ENCODE measurements around the gene EFCAB7. TPM values are rescaled to one million over a fixed set of nuclear protein-coding genes. Genes with fewer than 3 reads are reported as not detected.

The EFCAB7 gene
- polyA plus RNA-seq, 1 donor (not counting 4 experiments of a cell fraction or from before 2014, with no cell fraction given) = 4.9 TPM

DNA sequence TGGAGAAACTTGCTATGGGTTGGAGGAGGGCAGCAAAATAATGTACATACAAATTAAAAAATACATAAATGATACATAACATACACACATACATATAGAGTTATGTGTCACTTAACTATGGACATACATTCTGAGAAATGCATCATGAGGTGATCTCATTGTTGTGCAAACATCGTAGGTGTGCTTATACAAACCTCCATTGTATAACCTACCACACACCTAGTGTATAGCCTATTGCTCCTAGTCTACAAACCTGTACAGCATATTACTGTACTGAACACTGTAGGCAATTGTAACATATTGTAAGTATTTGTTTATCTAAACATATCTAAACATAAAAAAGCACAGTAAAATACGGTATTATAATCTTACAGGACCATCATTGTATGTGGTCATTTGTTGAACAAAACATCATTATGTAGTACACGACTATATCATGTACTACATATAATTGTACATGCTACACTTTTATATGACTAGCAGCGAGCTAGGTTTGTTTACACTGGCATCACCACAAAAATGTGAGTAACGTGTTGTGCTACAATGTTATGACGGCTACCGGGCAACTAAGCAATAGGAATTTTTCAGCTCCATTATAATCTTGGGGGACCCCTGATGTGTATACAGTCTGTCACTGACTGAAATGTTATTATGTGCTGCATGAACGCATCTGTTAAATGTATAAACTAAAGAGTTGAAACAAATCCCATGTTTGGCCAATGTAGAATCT, 35.8 kb upstream of the EFCAB7 start:
- Histone ChIP-seq H3K27ac (ENCODE audit: control insufficient read depth, insufficient read depth, low read length) (no peak overlapping the region), H3K9ac (ENCODE audit: control insufficient read depth, extremely low read depth, insufficient read depth, low read length) (no peak overlapping the region), H3K4me1 (ENCODE audit: control insufficient read depth, extremely low read depth, insufficient read depth, low read length) (no peaks in the 10 kb centered on the region), H2AFZ (ENCODE audit: control insufficient read depth, low read length) (no peak overlapping the region), H3K79me2 (ENCODE audit: control insufficient read depth, insufficient read depth, low read length) (no peaks in the 10 kb centered on the region), H3K4me3 (ENCODE audit: control insufficient read depth in 2 of 3, extremely low read depth in 1 of 3, insufficient read depth in 2 of 3, low read depth in 1 of 3, low read length in 3 of 3) (no peak overlapping the region), H3K9me3 (ENCODE audit: control insufficient read depth, low read depth, low read length) (no peaks in the 10 kb centered on the region), H3K9me1 (ENCODE audit: control insufficient read depth, extremely low read depth, insufficient read depth, low read length) (no peaks in the 10 kb centered on the region), H3K36me3 (ENCODE audit: control insufficient read depth in 2 of 2, extremely low read depth in 1 of 2, insufficient read depth in 2 of 2, low read length in 2 of 2) (no peaks in the 10 kb centered on the region), H3K27me3 (ENCODE audit: control insufficient read depth, extremely low read depth, insufficient read depth, low read length) (no peaks in the 10 kb centered on the region), H4K20me1 (ENCODE audit: control insufficient read depth, extremely low read depth, insufficient read depth, low read length) (no peaks in the 10 kb centered on the region), H3K4me2 (ENCODE audit: control insufficient read depth, extremely low read depth, insufficient read depth, low read depth, low read length) (no peak overlapping the region)
- FAIRE-seq = no peak
- dilution Hi-C loops (cut with MboI; ENCODE audit: extremely low pct_ligation_motif_present, low sequenced_read_pairs) = no loop called here
- TF ChIP-seq, protein P1, sequence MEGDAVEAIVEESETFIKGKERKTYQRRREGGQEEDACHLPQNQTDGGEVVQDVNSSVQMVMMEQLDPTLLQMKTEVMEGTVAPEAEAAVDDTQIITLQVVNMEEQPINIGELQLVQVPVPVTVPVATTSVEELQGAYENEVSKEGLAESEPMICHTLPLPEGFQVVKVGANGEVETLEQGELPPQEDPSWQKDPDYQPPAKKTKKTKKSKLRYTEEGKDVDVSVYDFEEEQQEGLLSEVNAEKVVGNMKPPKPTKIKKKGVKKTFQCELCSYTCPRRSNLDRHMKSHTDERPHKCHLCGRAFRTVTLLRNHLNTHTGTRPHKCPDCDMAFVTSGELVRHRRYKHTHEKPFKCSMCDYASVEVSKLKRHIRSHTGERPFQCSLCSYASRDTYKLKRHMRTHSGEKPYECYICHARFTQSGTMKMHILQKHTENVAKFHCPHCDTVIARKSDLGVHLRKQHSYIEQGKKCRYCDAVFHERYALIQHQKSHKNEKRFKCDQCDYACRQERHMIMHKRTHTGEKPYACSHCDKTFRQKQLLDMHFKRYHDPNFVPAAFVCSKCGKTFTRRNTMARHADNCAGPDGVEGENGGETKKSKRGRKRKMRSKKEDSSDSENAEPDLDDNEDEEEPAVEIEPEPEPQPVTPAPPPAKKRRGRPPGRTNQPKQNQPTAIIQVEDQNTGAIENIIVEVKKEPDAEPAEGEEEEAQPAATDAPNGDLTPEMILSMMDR (optimal IDR thresholded peaks at IDR 0.05 in 1 of 3, IDR thresholded peaks at IDR 0.05 in 1 of 3, conservative IDR thresholded peaks at IDR 0.05 in 1 of 3; ENCODE audit: extremely low read depth in 1 of 3, insufficient read depth in 2 of 3, low read length in 3 of 3) = no peak
- DNase-seq (ENCODE audit: low read depth, low spot score) = no peak

DNA sequence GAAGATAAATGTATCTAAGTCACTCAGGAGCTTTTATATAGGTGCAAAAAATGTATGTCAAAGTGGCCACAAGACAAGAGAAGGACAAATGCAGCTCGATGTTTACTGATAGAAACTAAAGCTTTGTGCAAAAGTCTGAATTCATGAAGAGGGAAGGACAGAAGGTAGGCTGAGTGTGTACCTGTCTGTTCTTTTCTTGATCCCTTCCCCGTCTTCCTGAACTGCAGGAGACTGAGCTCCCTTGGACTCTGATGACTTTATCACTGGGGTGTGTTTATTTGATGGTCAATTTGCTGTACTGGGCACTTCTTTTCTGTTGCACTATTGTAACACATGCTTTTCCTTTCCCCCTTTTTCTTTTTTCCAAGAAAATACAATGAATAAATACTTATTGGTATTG, 25.7 kb upstream of the EFCAB7 start:
- FAIRE-seq = no peak
- H2AFZ ChIP-seq (ENCODE audit: control insufficient read depth, low read length) = no peak overlapping the region
- dilution Hi-C loops (cut with MboI; ENCODE audit: extremely low pct_ligation_motif_present, low sequenced_read_pairs) = no loop called here
- no peaks in the 10 kb centered on the region for H3K9me3 ChIP-seq (ENCODE audit: control insufficient read depth, low read depth, low read length)
- H3K9me1 ChIP-seq (ENCODE audit: control insufficient read depth, extremely low read depth, insufficient read depth, low read length) = no peaks in the 10 kb centered on the region
- DNase-seq (ENCODE audit: low read depth, low spot score) = no peak
- H3K4me2 ChIP-seq (ENCODE audit: control insufficient read depth, extremely low read depth, insufficient read depth, low read depth, low read length) = no peak overlapping the region
- no peaks in the 10 kb centered on the region for H3K79me2 ChIP-seq (ENCODE audit: control insufficient read depth, insufficient read depth, low read length)
- no peaks in the 10 kb centered on the region for H3K36me3 ChIP-seq (ENCODE audit: control insufficient read depth in 2 of 2, extremely low read depth in 1 of 2, insufficient read depth in 2 of 2, low read length in 2 of 2)
- peaks cover 9% of the 10 kb centered on the region for H3K4me1 ChIP-seq (ENCODE audit: control insufficient read depth, extremely low read depth, insufficient read depth, low read length)
- H3K27ac ChIP-seq (ENCODE audit: control insufficient read depth, insufficient read depth, low read length) = no peak overlapping the region
- no peaks in the 10 kb centered on the region for H3K27me3 ChIP-seq (ENCODE audit: control insufficient read depth, extremely low read depth, insufficient read depth, low read length)
- H3K9ac ChIP-seq (ENCODE audit: control insufficient read depth, extremely low read depth, insufficient read depth, low read length) = no peak overlapping the region
- TF ChIP-seq EZH2 (IDR thresholded peaks at IDR 0.05; ENCODE audit: low read length) = no peak
- TF ChIP-seq, protein P1 (optimal IDR thresholded peaks at IDR 0.05 in 1 of 3, IDR thresholded peaks at IDR 0.05 in 1 of 3, conservative IDR thresholded peaks at IDR 0.05 in 1 of 3; ENCODE audit: extremely low read depth in 1 of 3, insufficient read depth in 2 of 3, low read length in 3 of 3) = no peak
- H4K20me1 ChIP-seq (ENCODE audit: control insufficient read depth, extremely low read depth, insufficient read depth, low read length) = no peaks in the 10 kb centered on the region
- H3K4me3 ChIP-seq (ENCODE audit: control insufficient read depth in 2 of 3, extremely low read depth in 1 of 3, insufficient read depth in 2 of 3, low read depth in 1 of 3, low read length in 3 of 3) = no peak overlapping the region
